GM18499 (cell line): ENCODE measurements around the gene PIP4K2A.

Experiments used
- ATAC-seq: cut with Tn5 transposase; IDR thresholded peaks from one replicate; pipeline ENCODE4 v1.9.1; 2021; ENCODE audit warnings: moderate number of reproducible peaks; ENCODE audit not compliant: insufficient read depth, unreplicated experiment

Gene PIP4K2A

DNA sequence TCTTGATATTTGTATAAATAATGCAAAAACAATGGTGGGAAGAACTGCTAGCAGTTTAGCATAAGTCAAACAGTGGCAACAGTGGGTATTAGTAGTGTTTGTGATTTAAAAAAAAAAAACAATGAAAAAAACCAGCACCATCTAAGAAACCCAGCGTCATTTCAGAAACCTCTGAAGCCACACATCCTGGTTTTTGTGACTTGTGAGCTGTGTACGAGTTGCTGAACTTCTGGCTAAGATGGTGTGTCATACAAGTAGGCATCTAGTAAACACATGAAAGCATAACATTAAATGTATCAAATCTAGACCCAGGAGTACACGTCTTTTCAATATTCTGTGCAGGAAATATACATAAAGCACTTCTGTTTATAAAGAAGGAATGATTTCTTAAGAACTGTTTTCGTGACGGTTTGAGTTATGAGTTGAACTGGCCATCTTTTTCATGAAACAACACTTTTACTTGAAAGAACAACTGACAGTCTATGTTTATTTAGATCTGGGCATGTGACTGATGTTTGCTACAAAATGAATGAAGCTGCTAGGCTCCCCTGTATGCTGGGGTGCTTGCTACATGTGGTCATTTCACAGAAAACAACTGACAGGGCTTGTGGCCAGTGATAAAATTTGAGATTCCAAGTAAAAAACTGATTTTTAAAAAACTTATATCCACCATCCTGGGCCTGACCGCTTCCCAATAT is 143.5 kb downstream of the PIP4K2A start:
- ATAC-seq = no peak

DNA sequence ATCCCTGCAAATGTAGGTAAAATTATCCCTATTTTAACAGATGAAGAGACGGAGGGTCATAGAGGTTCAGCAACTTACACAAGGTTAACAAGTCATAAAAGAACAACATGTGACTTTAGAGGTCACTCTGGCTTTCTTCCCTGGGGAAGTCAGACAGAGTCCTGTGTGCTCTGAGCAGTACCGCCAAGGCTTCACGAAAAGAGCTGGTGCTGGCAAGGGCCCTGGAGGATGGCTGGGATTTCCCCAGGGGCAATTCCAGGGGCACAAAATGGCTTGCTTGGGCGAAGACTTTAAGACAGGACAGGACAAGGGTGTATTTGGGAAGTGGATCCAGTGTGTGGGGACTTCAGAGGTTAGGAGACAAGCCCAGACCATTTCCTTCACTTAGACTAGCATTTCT is 144.1 kb downstream of the PIP4K2A start:
- ATAC-seq = no peak

DNA sequence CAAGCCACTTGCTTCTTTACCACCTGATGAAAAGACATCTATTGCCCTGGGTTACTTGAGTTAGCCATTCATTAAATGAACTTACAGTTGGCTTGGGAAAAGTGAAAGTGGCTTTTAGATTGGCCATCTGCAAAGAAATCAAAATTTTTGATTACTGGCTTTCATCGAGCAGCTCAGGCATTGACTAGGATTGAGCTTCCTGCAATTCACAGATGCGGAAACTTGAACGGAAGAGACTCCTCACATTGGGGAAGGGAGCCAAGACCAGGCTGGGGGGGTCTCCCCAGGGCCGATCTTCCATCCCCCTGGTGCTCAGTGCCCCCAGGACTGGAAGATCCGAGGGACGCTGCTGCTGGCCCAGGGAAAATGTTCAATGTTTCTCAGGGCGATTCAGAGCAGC is 145.4 kb downstream of the PIP4K2A start:
- ATAC-seq = no peak

DNA sequence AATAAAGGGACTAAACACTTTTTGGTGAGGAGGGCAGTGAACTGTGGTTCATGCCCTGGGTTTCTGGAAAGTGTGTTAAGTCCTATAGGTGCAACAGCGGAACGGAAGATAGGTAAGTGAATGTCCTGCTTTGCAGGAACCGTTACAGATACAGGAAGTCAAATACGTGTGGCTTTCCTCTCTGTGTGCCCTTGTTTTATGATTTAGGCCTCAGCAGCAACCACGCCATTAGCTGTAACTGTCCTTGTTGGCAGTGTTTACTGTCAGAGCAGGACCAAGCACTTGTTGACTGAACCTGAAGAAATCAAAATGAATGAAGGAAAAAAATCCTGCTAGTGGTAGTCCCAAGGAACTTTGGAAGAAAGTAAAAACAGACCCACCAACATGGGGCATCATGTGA is 150.3 kb downstream of the PIP4K2A start:
- no peak for ATAC-seq

DNA sequence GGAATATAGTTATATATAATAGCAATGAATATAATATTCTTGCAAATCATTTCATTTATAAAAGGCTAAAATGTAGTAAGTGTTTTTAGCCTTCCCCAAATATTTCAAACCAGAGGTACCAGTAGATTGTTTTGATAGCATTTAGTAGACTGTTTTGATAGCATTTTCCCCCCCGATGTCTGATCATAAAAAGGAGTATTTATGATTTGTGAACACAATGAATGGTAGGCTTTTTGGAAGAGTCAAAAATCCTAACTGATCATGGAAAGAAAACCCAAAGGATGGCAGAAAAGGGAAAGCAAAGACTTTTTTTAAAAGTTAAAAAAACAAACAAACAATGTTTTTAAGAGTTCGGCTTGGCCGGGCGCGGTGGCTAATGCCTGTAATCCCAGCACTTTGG is 152.5 kb downstream of the PIP4K2A start:
- no peak for ATAC-seq

DNA sequence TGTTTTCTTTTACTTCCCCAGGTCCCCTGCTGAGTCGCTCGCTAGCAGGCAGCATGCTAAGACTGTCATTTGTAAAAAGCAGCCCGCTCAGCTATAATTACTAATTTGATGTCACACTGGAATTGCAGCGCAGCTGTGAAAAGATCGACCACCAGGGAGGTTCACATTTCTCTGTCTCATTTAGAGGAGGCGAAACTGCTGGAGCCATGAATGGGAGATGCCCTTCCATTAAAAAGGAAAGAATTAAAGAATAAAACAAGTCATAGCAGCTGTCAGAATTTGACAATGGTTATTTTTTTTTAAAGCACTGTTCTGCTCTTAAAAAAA is 153.5 kb downstream of the PIP4K2A start:
- no peak for ATAC-seq

DNA sequence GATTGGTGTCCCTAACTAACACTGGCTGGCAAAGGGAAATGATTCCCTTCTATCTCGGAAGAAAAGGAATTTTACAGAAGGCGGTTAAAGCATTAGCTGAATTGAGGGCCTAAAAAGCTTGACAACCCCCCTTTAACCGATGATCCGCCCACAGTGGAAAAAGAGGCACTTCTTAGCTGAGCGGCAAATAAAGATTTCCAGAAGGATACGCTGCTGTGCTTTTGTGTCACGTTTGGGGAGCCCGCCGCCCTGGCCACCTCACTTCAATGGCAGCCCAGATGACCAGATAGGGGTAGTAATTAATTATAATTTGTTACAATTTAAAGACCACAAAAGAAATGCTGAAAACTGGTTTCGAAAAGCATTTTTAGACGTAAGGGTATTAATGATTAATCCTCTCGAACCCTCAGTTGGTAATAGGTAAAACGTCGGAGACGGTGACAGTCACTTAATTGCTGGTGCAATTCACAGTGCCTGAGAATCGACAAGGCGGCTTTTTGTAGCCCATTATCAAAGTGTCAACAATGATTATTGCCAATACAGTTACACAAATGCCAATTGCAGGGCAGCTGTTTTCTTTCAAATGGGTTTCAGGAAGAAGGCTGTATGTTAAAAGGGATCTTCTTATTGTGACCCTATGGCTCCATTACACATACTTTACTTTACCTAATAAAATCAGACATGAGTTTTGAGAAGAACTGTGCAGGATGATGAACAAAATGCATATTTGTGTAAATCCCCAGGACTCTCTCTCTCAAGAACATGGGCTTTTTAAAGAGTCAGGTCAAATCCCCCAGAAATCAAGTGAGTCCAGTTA is 154.1 kb downstream of the PIP4K2A start:
- ATAC-seq = no peak

DNA sequence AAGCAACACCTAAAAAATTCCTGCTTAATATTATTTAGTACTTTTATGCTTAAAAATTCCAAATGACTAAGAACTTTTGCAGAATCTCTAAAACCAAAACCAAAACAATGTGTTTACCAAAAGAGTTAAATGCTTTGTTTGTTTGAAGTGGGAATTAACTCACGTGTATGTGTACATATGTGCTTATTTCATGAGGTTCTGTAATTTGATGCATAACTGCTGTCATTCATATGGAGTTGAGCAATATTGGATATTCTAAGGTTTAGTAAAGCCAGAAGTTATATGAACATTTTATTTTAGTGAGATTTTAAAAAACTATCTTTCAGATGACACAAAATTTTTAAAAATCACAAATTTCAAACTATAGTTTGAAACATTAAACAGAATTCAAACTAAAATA is 157.1 kb downstream of the PIP4K2A start:
- no peak for ATAC-seq

DNA sequence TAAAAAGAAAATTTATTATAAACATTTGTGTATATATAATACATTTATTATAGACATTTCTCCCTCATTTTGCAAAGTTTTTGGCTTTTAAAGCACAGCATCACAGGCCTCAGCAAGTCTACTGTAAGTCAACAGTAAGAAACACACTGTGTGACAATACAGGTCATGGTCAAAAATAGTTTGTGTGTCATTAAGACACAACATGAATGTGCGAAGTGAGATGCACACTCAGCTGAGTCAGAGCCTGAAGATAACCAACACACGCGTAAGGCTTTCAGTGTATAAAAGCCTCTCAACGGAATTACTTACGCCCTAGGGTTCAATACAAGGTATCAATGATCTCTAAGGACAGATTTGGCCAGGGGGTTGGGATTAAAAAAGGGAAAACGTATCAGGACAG is 157.6 kb downstream of the PIP4K2A start:
- ATAC-seq = no peak

DNA sequence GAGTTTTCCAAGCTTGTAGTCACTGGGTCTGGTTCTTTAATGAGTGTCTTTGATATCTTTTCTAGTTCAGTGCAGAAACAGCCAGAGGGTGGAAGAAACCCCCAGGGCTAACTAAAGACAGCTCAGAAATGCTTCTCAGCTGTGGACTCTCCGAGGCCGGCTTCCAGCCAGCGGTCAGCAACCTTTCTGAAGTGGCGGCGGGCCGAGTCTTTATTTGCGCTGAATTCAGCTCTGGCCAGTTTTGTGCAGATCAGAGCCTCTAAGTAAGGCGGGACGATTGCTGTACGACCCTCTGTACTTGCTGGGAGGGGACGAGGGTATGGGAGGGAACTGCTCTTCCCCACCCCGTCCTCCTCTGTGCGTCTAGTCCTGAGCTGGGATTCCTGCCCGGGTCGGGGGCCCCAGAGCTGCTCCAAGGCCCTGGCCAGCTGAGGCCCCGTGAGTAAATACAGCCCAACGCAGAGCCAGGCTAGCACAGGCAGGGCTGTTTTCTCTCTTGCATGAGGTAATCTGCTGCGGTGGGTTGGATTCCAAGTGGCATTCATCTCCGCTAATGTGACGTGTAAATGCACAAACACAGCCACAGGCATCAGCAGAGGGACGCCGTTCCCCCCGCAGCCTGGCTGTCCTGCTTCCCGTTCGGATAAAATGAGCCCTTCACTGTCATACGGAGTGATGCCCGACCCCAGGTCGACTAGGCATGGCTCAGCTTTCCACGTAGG is 159.8 kb downstream of the PIP4K2A start:
- no peak for ATAC-seq

DNA sequence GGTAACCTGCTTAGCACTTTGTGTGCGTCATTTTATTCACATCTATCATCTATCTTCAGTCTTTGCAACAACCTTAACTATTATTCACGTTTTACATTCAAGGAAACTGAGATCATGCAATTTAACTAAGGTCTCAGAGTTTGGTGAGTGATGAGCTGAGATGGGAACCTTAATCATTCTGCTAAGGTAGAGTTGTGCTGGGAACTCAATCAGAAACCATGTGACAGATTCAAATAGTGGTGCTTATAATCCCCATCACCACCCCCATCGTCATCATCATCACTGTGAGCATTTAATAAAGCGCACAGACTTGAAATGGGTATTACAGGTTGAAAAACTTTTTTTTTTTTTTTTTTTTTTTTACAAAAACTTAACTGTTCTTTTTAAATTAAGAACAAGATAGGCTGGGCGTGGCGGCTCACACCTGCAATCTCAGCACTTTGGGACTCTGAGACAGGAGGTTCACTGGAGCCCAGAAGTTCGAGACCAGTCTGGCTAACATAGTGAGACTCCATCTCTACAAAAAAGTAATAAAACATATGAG is 160.9 kb downstream of the PIP4K2A start:
- ATAC-seq = no peak

DNA sequence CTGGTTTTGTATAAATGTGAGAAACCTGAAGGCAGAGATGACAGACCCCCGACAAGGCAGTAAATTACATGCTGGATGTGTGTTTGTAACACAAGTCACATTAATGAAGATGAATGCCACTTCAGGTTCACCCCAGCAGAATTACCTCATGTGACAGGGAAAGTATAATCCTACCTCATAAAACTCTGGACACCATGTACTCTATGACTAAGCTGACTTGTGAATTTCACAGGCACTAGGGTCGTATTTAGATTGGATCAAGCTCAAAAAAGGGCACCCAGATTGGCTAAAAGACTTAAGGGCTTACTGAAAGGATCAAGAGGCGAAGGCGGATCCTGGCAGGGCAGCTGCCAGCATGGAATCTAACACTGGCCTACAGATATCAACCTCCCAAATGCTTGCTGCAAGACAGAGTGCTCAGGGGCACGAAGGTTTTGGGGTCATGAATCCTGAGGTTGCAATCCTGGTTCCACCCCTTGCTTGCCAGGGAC is 161.4 kb downstream of the PIP4K2A start:
- ATAC-seq = no peak

DNA sequence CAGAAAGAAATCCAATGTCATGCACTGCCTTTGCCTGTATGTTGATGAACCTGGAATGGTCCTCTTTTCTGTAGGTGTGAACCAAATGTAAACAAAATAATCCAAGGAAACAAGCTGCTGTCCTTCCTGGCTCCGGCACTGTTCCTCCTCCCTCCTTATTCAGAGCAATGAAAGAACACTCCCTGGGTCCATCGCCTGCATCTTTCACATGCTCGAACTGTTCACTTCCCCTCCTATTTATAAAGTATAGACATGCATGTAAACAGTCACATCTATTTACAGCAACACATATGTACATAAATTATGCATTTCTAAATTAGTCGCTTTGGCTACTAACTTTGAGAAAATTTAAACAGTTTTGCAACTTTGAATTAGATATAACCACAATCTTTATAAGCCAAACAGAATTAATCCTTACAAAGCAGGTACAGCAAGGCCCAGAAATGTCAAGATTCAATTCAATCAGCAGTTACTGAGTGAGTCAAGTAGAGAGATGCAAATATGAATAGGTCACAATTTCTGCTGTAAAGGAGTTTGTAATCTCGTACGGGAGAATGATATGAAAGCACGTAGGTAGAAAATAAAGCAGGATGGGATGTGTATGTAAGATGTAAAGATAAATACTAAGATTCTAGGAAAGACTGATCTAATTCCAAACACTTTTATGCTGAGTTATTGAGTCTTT is 162.6 kb downstream of the PIP4K2A start:
- no peak for ATAC-seq

DNA sequence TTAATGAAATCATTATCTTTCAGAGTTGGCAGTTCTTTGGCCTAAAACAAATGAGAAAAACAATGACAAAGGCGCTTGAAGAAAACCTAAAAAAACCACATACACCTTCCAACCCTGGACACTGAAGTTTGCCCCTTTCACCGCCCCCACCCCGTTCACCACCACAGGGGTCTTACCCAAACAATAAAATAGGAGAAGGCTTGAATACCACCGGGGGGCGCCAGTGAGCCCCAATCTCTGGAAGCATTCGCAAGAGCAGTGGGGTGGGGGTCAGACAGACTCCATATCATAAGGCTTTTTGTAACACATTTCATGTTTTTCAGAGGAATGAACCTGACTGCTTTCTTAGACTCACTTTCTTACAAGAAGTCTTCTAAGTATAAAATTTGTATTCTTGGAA is 163.6 kb downstream of the PIP4K2A start:
- no peak for ATAC-seq

DNA sequence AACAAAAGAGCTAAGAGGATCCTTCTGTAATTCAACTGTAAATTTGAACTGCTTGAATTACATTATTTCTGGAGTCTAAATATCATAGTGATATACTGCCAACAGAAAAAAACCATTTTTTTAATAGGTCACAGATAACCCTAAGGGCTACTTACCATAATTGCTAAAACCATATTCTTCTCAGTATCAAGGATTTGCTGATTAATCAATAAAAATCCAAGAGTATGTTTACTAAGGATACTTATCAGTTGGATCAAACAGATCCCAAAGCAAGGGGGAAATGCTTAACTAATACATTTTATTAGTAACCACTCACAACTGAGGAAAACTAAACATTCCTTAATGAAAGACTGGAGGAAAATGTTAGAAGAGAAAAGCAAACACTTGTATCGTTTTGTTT is 166.0 kb downstream of the PIP4K2A start:
- ATAC-seq = no peak

DNA sequence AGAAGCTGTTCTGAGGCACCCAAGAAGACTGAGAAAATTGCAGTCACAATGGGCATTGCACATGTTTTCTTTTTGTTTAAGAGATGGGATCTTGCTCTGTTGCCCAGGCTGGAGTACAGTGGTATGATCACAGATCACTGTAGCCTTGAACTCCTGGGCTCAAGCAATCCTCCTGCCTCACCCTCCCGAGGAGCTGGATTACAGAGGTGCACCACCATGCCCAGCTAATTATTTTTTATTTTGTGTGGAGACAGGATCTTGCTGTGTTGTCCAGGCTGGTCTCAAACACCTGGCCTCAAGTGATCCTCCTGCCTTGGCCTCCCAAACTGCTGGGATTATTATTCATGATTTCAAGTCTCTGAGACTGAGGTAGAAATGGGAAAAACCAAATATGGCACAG is 168.7 kb downstream of the PIP4K2A start:
- no peak for ATAC-seq

DNA sequence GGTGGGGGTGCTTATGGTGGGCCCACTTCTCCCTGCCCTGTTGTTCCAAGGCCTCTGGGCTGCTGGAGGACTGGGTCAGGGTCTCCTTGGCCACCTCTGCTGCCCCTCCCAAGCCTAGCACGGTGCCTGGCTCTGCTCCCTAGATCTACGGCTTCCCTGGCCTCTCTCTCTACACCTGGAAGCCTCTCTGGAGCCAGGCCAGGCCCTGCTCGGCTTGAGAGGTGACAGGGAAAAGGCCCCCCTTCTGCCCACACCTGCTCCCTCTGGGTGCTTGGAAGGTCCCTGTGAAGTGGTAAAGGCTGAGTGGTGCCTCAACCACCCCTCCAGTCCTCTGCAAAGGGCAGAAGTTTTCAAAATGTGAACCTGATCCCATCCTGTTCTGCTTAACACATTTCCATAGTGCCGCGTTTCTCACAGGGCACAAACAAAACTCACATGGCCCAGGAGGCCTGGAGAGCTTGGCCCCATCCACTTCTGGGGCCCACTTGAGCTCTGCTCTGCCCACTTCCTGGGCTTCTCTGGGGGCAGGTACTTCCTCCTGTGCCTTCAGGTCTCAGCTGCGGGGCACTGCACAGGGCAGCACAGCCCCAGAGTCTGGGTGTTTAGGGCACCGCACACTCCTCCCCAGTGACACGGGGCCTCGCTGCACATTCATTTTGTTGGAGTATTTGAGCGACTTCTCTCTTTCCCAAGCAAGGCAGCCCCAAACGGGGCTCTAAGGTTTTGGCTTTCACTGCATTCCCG is 169.9 kb downstream of the PIP4K2A start:
- ATAC-seq = no peak

DNA sequence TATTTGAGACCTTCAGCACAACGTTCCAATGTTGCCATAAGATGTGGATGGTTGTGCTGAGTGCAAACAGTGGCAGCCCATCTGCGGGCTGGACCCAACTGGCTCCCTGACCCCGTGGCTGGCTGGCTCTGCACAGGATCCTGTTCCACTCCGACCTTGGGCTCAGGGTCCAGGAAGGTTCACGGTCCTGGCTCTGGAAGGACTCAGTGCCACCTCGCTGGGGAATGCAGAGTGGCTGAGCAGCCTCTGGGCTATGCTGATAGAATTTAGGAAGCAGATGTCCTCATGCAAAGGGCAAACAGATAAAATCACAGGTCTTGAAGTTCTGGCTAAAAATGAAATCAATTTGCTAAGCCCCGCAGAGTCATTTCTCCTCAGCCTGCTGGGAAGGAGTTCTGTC is 171.6 kb downstream of the PIP4K2A start:
- no peak for ATAC-seq

DNA sequence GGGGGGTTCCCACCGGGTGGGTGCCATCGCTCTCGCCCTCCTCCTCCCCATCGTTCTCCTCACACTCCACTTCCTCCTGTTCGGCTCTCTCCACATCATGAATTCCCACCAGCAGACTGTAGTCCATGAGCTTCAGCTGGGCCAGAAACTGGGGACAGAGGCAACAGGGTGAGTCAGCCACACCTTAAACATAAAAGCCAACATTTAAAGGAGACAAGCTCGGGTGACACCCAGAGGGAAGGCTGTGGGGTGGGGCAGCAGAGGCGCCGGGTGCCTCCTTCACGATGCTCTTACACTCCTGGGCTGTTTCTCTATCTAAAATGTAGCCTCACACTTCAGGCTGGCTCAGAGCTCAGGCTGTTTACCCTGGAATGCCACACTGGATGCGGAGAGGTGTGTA is 172.5 kb downstream of the PIP4K2A start:
- ATAC-seq = no peak
